Neuronal stem cell (in vitro differentiated cells): ENCODE measurements around the gene RASAL2.

ENCODE experiments used
- DNase-seq: peaks from one replicate; pipeline ENCODE4 v3.0.0-alpha.2; 2013; ENCODE audit warnings: low spot score
- H2AFZ ChIP-seq: one replicate; pipeline ENCODE4 v1.6.1; 2013; ENCODE audit warnings: mild to moderate bottlenecking, low read length, inconsistent platforms
- H2AK5ac ChIP-seq: 2 replicates; pipeline ENCODE4 v1.6.1; 2013; ENCODE audit warnings: low read depth, mild to moderate bottlenecking, inconsistent platforms, low read length, moderate library complexity, mixed read lengths
- H2BK120ac ChIP-seq: 2 replicates; pipeline ENCODE4 v1.6.1; 2013; ENCODE audit warnings: low read depth, mild to moderate bottlenecking, inconsistent platforms, low read length, moderate library complexity, mixed read lengths
- H2BK12ac ChIP-seq: one replicate; pipeline ENCODE4 v1.6.1; 2013; ENCODE audit warnings: low read length, inconsistent platforms
- H2BK15ac ChIP-seq: 2 replicates; pipeline ENCODE4 v1.6.1; 2013; ENCODE audit warnings: mild to moderate bottlenecking, low read length, inconsistent platforms, mixed read lengths
- H2BK5ac ChIP-seq: one replicate; pipeline ENCODE4 v1.6.1; 2013; ENCODE audit warnings: inconsistent platforms, mild to moderate bottlenecking, low read length, moderate library complexity
- H3K14ac ChIP-seq: one replicate; pipeline ENCODE4 v1.6.1; 2013; ENCODE audit warnings: low read length, inconsistent platforms
- H3K18ac ChIP-seq: 2 replicates; pipeline ENCODE4 v1.6.1; 2013; ENCODE audit warnings: low read length, inconsistent platforms
- H3K23ac ChIP-seq: 2 replicates; pipeline ENCODE4 v1.6.1; 2013; ENCODE audit warnings: low read depth, mild to moderate bottlenecking, mixed read lengths, low read length, inconsistent platforms; ENCODE audit not compliant: poor library complexity
- H3K27ac ChIP-seq: replicated peaks from 3 replicates; pipeline ENCODE4 v1.5.1; 2013; ENCODE audit warnings: low read length, inconsistent platforms
- H3K27me3 ChIP-seq, 3 experiments: 2 replicates each; pipeline ENCODE4 v1.6.1; 2013; ENCODE audit warnings: low read length in 3 of 3, mild to moderate bottlenecking in 2 of 3, inconsistent platforms in 1 of 3, low read depth in 1 of 3, mixed read lengths in 1 of 3, moderate library complexity in 1 of 3; ENCODE audit not compliant: control insufficient read depth in 3 of 3, insufficient read depth in 3 of 3
- H3K36me3 ChIP-seq, 2 donors: replicated peaks in 1 of 2; 2 replicates each; pipeline ENCODE4 v1.6.1; 2013; ENCODE audit warnings: low read length in 2 of 2; ENCODE audit not compliant: control insufficient read depth in 2 of 2, insufficient read depth in 2 of 2
- H3K4ac ChIP-seq: 2 replicates; pipeline ENCODE4 v1.6.1; 2013; ENCODE audit warnings: inconsistent platforms, mild to moderate bottlenecking, low read length, moderate library complexity
- H3K4me1 ChIP-seq, 2 donors: 1 replicate in 1 of 2; 2 replicates in 1 of 2; pipeline ENCODE4 v1.6.1; 2013; ENCODE audit warnings: low read length in 2 of 2, low read depth in 1 of 2; ENCODE audit not compliant: control insufficient read depth in 2 of 2, insufficient read depth in 1 of 2
- H3K4me2 ChIP-seq: one replicate; pipeline ENCODE4 v1.6.1; 2013; ENCODE audit warnings: mild to moderate bottlenecking, low read length, inconsistent platforms; ENCODE audit not compliant: insufficient read depth, poor library complexity, severe bottlenecking
- H3K4me3 ChIP-seq, 2 donors: 2 replicates each; pipeline ENCODE4 v1.5.1; 2013; ENCODE audit warnings: low read length in 2 of 2, mild to moderate bottlenecking in 2 of 2, inconsistent platforms in 1 of 2, moderate library complexity in 1 of 2
- H3K79me1 ChIP-seq: one replicate; pipeline ENCODE4 v1.6.1; 2013; ENCODE audit warnings: low read depth, mild to moderate bottlenecking, inconsistent platforms, low read length, moderate library complexity
- H3K9ac ChIP-seq: one replicate; pipeline ENCODE4 v1.6.1; 2013; ENCODE audit warnings: mild to moderate bottlenecking, low read depth, low read length, inconsistent platforms; ENCODE audit not compliant: poor library complexity
- H3K9me3 ChIP-seq, 2 donors: replicated peaks in 1 of 2; 2 replicates each; pipeline versions ENCODE3 to v1.6.1; 2013; ENCODE audit warnings: low read length in 2 of 2, mild to moderate bottlenecking in 2 of 2, inconsistent platforms in 1 of 2, low read depth in 1 of 2, mixed read lengths in 1 of 2, moderate library complexity in 1 of 2; ENCODE audit not compliant: control insufficient read depth in 2 of 2, insufficient read depth in 1 of 2
- H4K8ac ChIP-seq: one replicate; pipeline ENCODE4 v1.6.1; 2013; ENCODE audit warnings: low read depth, mild to moderate bottlenecking, inconsistent platforms, low read length, moderate library complexity
- H4K91ac ChIP-seq: one replicate; pipeline ENCODE4 v1.6.1; 2013; ENCODE audit warnings: low read length, low read depth, mild to moderate bottlenecking, inconsistent platforms; ENCODE audit not compliant: poor library complexity
- WGBS, 2 donors: extraction: QIAGEN DNeasy Blood & Tissue Kit; methylation state at CpG; one replicate each; pipeline ENCODE4 v1.1.7; 2013; ENCODE audit warnings: missing lambda C conversion rate in 2 of 2, mixed read lengths in 1 of 2; ENCODE audit not compliant: insufficient read length in 2 of 2, insufficient replicate concordance in 1 of 2; ENCODE audit errors: extremely low coverage in 2 of 2; 5-methylcytosine and 5-hydroxymethylcytosine counted together

The RASAL2 gene

DNA sequence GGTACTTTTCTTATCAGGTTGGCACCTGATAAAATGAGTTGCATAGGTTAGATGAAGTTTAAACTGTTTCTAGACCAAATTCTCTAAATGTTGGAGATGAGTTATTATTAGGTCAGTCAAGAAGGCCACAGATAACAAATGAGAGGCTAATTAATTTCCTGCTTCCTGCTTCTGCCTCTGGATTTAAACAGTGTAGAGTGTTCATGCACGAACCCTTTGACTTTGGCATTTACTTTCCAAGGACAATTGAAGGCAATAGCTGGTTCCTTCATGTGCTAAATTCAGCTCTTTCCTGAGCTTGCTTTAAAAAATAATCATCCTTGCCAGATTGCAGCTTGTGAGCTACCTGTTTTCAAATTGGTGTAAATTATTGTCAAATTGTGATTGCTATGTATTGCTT, 80.6 kb downstream of the RASAL2 start:
- Histone ChIP-seq H3K18ac (no peak overlapping the region), H2BK12ac (no peak overlapping the region), H3K79me1 (no peaks in the 10 kb centered on the region), H3K4me3 (no peak overlapping the region), H2AK5ac (no peak overlapping the region), H2AFZ (no peak overlapping the region), H3K9me3 (no peaks in the 10 kb centered on the region), H3K4me1 (peaks cover 0 to 6% of the 10 kb centered on the region in 2 donors), H3K23ac (no peak overlapping the region), H3K27ac (no peak overlapping the region), H3K4me2 (no peak overlapping the region), H2BK5ac (no peak overlapping the region), H2BK15ac (no peak overlapping the region), H4K91ac (no peak overlapping the region), H3K27me3 (no peaks in the 10 kb centered on the region), H3K36me3 (no peaks in the 10 kb centered on the region), H4K8ac (no peak overlapping the region), H3K14ac (no peak overlapping the region), H3K9ac (no peak overlapping the region), H3K4ac (no peak overlapping the region), H2BK120ac (no peak overlapping the region)
- DNase-seq = no peak
- no CpG with 5 or more reads among the region's 1 CpG for WGBS, 2 donors

DNA sequence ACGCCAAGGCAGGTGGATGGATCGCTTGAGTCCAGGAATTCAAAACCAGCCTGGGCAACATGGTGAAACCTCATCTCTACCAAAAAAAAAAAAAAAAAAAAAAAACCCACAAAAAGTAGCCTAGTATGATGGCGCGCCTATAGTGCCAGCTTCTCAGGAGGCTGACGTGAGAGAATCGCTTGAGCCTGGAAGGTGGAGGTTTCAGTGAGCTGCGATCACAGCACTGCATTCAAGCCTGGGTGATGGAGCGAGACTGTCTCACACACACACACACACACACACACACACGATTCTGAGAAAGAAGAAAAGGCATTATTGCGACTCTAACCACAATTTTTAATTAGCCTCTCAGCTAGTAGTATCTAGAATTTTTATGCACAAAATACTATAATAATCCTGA, 86.5 kb downstream of the RASAL2 start:
- no peak overlapping the region for H2AFZ ChIP-seq
- no peak overlapping the region for H3K23ac ChIP-seq
- no CpG with 5 or more reads among the region's 10 CpGs for WGBS, 2 donors
- no peak overlapping the region for H2BK15ac ChIP-seq
- H3K4me1 ChIP-seq = peaks cover 0 to 2% of the 10 kb centered on the region in 2 donors
- no peak overlapping the region for H3K27ac ChIP-seq
- no peaks in the 10 kb centered on the region for H3K36me3 ChIP-seq
- DNase-seq = no peak
- H3K27me3 ChIP-seq = no peaks in the 10 kb centered on the region
- no peak overlapping the region for H2AK5ac ChIP-seq
- no peak overlapping the region for H3K4ac ChIP-seq
- H4K91ac ChIP-seq = no peak overlapping the region
- H2BK5ac ChIP-seq = no peak overlapping the region
- H4K8ac ChIP-seq = no peak overlapping the region
- no peak overlapping the region for H3K18ac ChIP-seq
- H2BK12ac ChIP-seq = no peak overlapping the region
- no peak overlapping the region for H3K9ac ChIP-seq
- H3K14ac ChIP-seq = no peak overlapping the region
- no peaks in the 10 kb centered on the region for H3K9me3 ChIP-seq
- H3K79me1 ChIP-seq = no peaks in the 10 kb centered on the region
- no peak overlapping the region for H3K4me2 ChIP-seq
- no peak overlapping the region for H2BK120ac ChIP-seq
- no peak overlapping the region for H3K4me3 ChIP-seq

- no peak overlapping the region for H3K9ac ChIP-seq
- no peaks in the 10 kb centered on the region for H3K36me3 ChIP-seq
- no peak overlapping the region for H3K4me3 ChIP-seq
- no peak for DNase-seq
- H2AK5ac ChIP-seq = no peak overlapping the region
- no peak overlapping the region for H3K23ac ChIP-seq
- no peak overlapping the region for H2BK5ac ChIP-seq
- H3K4ac ChIP-seq = no peak overlapping the region
- H3K4me2 ChIP-seq = no peak overlapping the region
- H4K8ac ChIP-seq = no peak overlapping the region
- no peak overlapping the region for H3K14ac ChIP-seq
- H3K79me1 ChIP-seq = peaks cover 1% of the 10 kb centered on the region
- H3K18ac ChIP-seq = no peak overlapping the region
- H2BK15ac ChIP-seq = no peak overlapping the region
- H3K4me1 ChIP-seq = peaks cover 0 to 2% of the 10 kb centered on the region in 2 donors
- H4K91ac ChIP-seq = no peak overlapping the region
- no peak overlapping the region for H2AFZ ChIP-seq
- H3K9me3 ChIP-seq = no peaks in the 10 kb centered on the region
- no peak overlapping the region for H2BK120ac ChIP-seq
- H3K27ac ChIP-seq = no peak overlapping the region
- H3K27me3 ChIP-seq = no peaks in the 10 kb centered on the region
- H2BK12ac ChIP-seq = no peak overlapping the region
Observed at GRCh38 chr1:178183796-178184195, 89.9 kb downstream of the RASAL2 start.

GRCh38 chr1:178188306-178188705, 94.4 kb downstream of the RASAL2 start:
- Histone ChIP-seq H3K4ac (no peak overlapping the region), H3K27ac (no peak overlapping the region), H3K23ac (no peak overlapping the region), H2AFZ (no peak overlapping the region), H3K4me3 (no peak overlapping the region), H3K9ac (no peak overlapping the region), H3K18ac (no peak overlapping the region), H4K91ac (no peak overlapping the region), H3K79me1 (peaks cover 1% of the 10 kb centered on the region), H4K8ac (no peak overlapping the region), H2BK12ac (no peak overlapping the region), H3K36me3 (no peaks in the 10 kb centered on the region), H3K27me3 (no peaks in the 10 kb centered on the region), H2BK5ac (no peak overlapping the region), H3K9me3 (no peaks in the 10 kb centered on the region), H3K4me2 (no peak overlapping the region), H3K14ac (no peak overlapping the region), H2BK120ac (no peak overlapping the region), H2BK15ac (no peak overlapping the region), H3K4me1 (no peaks in the 10 kb centered on the region), H2AK5ac (no peak overlapping the region)
- DNase-seq = no peak
- WGBS, 2 donors = no CpG with 5 or more reads among the region's 3 CpGs
